ENCODE measurements around the gene ENG.

The ENG gene

DNA sequence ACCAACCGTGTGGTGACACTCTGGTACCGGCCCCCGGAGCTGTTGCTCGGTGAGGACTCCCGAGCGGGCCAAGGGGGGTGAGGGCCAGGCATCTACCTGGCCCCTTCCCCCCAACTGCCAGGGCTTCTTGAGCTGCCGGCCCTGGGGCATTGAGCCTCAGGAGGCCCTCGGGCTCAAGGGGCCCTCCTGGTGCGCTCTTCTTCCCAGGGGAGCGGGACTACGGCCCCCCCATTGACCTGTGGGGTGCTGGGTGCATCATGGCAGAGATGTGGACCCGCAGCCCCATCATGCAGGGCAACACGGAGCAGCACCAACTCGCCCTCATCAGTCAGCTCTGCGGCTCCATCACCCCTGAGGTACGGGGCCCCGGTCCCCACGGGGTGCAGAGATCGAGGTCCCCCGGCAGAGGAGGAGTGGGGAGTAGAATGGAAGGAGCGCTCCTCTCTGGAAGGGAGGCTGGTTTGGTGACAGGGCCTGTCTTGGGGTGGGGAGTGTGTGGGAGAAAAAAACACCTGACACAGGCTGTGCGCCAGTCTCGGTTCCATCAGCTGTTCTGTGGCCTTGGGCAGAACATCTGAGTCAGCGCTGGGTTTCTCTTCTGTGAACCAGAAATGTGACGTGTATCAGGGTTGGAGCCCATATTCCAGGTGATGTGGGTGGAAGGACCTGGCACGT is 66.0 kb downstream of the ENG start:
- peaks cover 61% of the 10 kb centered on the region for H3K36me3 ChIP-seq (replicated peaks)
- DNase-seq = no peak
- in situ Hi-C loops (cut with HindIII; ENCODE audit: low pct_ligation_motif_present, low sequenced_read_pairs) = no loop called here
- H3K4me3 ChIP-seq (ENCODE audit: low read depth, low read length) = no peak overlapping the region
- H3K27ac ChIP-seq = no peak overlapping the region
- H3K27me3 ChIP-seq (replicated peaks) = no peaks in the 10 kb centered on the region
- TF ChIP-seq, protein P1, sequence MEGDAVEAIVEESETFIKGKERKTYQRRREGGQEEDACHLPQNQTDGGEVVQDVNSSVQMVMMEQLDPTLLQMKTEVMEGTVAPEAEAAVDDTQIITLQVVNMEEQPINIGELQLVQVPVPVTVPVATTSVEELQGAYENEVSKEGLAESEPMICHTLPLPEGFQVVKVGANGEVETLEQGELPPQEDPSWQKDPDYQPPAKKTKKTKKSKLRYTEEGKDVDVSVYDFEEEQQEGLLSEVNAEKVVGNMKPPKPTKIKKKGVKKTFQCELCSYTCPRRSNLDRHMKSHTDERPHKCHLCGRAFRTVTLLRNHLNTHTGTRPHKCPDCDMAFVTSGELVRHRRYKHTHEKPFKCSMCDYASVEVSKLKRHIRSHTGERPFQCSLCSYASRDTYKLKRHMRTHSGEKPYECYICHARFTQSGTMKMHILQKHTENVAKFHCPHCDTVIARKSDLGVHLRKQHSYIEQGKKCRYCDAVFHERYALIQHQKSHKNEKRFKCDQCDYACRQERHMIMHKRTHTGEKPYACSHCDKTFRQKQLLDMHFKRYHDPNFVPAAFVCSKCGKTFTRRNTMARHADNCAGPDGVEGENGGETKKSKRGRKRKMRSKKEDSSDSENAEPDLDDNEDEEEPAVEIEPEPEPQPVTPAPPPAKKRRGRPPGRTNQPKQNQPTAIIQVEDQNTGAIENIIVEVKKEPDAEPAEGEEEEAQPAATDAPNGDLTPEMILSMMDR (IDR thresholded peaks at IDR 0.05; ENCODE audit: low read depth, low read length, missing control alignments) = no peak

DNA sequence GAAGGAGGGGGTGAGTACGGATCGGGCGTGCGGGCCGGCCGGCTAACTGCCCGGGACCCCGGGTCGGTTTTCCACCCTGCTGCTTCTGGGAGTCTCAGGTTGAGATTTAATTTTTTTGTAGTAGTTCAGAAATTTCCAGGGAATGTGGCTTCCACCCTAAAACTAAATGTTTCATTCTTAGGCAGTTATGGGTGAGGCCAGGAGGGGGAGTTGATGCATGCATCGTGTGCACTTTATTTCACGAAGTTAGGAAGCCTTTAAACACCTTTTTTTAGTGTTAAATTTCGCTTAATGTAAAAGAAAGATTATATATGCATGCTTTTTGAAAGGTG is 67.7 kb downstream of the ENG start:
- H3K36me3 ChIP-seq (replicated peaks) = peaks cover 51% of the 10 kb centered on the region
- no peak for DNase-seq
- no peaks in the 10 kb centered on the region for H3K27me3 ChIP-seq (replicated peaks)
- in situ Hi-C loops (cut with HindIII; ENCODE audit: low pct_ligation_motif_present, low sequenced_read_pairs) = no loop called here
- TF ChIP-seq, protein P1 (IDR thresholded peaks at IDR 0.05; ENCODE audit: low read depth, low read length, missing control alignments) = peak; percentile 67
- H3K27ac ChIP-seq = peak overlapping the region; percentile 94
- H3K4me3 ChIP-seq (ENCODE audit: low read depth, low read length) = peak overlapping the region; percentile 87

DNA sequence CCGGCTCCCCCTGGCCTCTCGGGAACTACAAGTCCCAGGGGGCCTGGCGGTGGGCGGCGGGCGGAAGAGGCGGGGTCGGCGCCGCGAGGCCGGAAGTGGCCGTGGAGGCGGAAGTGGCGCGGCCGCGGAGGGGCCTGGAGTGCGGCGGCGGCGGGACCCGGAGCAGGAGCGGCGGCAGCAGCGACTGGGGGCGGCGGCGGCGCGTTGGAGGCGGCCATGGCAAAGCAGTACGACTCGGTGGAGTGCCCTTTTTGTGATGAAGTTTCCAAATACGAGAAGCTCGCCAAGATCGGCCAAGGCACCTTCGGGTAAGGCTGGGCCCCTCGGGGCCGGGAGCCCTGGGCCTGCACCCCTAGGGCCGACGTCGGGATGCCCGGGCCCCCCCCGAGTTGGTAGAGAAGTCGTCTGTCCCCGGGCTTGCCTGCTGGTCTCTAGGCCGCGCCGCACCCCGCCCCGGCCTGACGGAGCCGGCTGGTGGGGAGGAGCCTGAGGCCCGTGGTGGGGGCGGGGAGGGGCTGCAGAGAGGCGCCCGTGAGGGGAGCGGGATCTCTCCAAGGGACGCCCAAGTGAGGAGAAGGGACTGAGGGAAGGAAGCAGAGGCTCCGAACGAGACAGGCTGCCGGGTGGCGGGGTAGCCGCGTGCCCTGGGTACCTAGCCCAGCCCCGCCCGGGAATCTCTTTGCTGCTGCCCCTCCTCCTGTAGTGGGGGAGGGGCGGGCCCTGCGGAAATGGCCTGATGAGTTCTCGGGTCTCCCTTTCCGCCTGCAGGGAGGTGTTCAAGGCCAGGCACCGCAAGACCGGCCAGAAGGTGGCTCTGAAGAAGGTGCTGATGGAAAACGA is 68.3 kb downstream of the ENG start, which contains the start of gene CDK9:
Gene CDK9, plus strand, starts transcription at position 102 of the 840 bp plus-strand sequence. Its CDS starts 115 bp downstream, at position 217.
- Histone ChIP-seq H3K27me3 (replicated peaks) (no peaks in the 10 kb centered on the region), H3K27ac (peak within 1 kb of the TSS; percentile 94), H3K4me3 (ENCODE audit: low read depth, low read length) (peak within 1 kb of the TSS; percentile 87), H3K36me3 (replicated peaks) (peaks cover 46% of the 10 kb centered on the region)
- TF ChIP-seq, protein P1 (IDR thresholded peaks at IDR 0.05; ENCODE audit: low read depth, low read length, missing control alignments) = no peak
- in situ Hi-C loops (cut with HindIII; ENCODE audit: low pct_ligation_motif_present, low sequenced_read_pairs) = no loop called here
- peak; percentile 80 for DNase-seq

DNA sequence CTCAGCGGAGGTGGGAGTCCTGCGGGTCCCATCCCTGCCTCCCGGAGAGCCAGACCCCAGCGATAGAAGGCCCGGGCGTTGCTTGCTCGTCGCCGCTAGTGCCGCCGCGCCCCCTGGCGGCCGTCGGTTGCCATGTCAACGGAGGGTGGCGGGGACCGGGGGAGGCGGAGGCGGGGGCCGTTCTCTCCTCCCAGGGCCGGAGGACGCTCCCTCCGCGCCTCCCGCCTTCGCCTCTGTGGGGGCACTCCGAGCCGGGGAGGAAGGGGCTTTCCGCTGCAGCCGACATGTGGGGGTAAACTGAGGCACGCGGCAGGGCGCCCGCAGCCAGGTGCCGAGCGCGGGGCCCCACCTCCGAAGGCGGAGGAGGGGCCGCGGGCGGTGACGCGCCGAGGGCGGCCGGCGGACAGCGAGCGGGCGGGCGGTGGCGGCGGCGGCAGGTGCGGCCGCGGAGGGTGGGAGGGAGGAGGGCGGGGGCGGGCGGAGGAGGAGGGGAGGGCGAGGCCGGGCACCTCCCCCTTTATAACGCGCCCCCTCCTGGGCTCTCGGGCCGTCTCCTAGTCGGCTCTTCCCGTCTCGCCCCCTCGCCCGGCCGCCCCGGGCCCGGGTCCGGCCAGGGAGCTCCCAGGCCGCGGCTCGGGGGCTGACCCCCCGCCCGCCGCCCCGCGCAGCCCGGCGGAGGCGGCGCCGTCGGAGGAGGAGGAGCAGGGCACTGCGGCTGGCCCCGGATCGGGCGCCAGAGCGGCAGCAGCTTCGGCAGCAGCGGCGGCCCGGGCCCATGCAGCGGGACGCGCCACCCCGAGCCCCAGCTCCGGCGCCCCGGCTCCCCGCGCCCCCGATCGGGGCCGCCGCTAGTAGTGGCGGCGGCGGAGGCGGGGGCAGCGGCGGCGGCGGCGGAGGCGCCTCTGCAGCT is 69.2 kb downstream of the ENG start:
- in situ Hi-C loops (cut with HindIII; ENCODE audit: low pct_ligation_motif_present, low sequenced_read_pairs) = no loop called here
- Histone ChIP-seq H3K27me3 (replicated peaks) (no peaks in the 10 kb centered on the region), H3K27ac (peak overlapping the region; percentile 94), H3K36me3 (replicated peaks) (peaks cover 37% of the 10 kb centered on the region), H3K4me3 (ENCODE audit: low read depth, low read length) (peak overlapping the region; percentile 63)
- TF ChIP-seq, protein P1 (IDR thresholded peaks at IDR 0.05; ENCODE audit: low read depth, low read length, missing control alignments) = peak; percentile 76
- DNase-seq = peak; percentile 57

DNA sequence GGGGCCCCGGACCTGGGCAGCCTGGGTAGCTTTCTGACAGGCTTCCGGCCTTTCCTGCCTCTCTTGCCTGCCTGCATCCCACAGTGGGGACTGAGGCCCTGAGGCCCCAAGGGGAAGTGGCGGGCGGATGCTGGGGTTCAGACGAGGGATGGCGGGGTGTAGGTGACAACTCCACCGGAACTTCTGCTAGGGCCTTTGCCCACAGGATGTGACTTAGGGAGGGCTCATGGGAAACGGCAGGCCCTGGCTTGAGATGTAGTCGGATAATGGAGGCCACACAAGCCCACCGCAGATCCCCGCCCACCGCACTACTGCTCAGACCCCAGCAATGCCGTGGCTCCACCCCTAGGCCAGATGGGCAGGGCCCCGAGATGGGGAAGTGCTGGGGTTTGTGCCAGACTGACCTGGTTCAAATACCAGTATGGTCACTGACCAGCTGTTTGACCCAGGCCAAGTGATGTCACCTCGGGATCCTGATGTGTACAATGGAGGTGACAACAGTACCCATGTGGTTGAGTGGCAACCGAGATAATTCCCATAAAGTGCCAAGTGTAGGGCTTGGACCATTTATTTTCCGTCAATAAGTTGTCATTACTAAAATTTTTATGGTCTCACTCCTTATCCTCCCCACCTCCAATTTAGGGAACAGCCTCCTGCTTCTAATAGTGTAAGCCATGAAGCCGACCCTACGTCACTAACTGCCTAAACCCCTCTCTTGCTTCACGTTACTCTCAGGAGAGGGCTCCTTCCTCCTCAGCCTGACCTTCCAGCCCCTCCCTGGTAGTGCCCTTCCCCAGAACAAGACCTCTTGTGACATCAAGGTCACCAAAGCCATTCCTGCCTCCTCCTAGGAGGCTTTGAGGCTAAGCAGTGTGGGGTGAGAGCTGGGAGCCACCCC is 71.1 kb downstream of the ENG start:
- Histone ChIP-seq H3K27me3 (replicated peaks) (no peaks in the 10 kb centered on the region), H3K4me3 (ENCODE audit: low read depth, low read length) (no peak overlapping the region), H3K27ac (no peak overlapping the region), H3K36me3 (replicated peaks) (peaks cover 19% of the 10 kb centered on the region)
- DNase-seq = no peak
- in situ Hi-C loops (cut with HindIII; ENCODE audit: low pct_ligation_motif_present, low sequenced_read_pairs) = no loop called here
- TF ChIP-seq, protein P1 (IDR thresholded peaks at IDR 0.05; ENCODE audit: low read depth, low read length, missing control alignments) = no peak

Data from brain microvascular endothelial cell (primary cell).